Central memory CD8-positive, alpha-beta T cell (primary cell): ENCODE measurements around the gene GNAT1.
A peak's percentile ranks its signal among the peaks of the same experiment; 100 is the strongest.
"Not testable (repeated sequence)": the region's sequence is repeated elsewhere in the genome, so short reads cannot be mapped to it uniquely, and the experiment has no call there.

Experiments
- ATAC-seq: fragments of 150-1000 bp; cut with Tn5 transposase; replicated peaks from 2 replicates; pipeline ENCODE4 v1.10.0; 2022; ENCODE audit warnings: mild to moderate bottlenecking, moderate FRiP score, moderate number of reproducible peaks; ENCODE audit not compliant: poor library complexity, severe bottlenecking; ENCODE audit errors: extremely low read depth
- DNase-seq, 2 donors: peaks; one replicate each; pipeline ENCODE4 v3.0.0; 2021; ENCODE audit warnings: low spot score in 2 of 2
- H3K27ac Mint-ChIP-seq: one replicate; pipeline ENCODE4 v1.8.0; 2022; ENCODE audit warnings: low read depth, mild to moderate bottlenecking, moderate library complexity, mixed read lengths
- H3K27me3 Mint-ChIP-seq: one replicate; pipeline ENCODE4 v1.8.0; 2022; ENCODE audit warnings: mixed read lengths
- H3K36me3 Mint-ChIP-seq: one replicate; pipeline ENCODE4 v1.8.0; 2022; ENCODE audit warnings: mild to moderate bottlenecking, moderate library complexity, mixed read lengths; ENCODE audit not compliant: insufficient read depth
- H3K4me1 Mint-ChIP-seq: one replicate; pipeline ENCODE4 v1.8.0; 2022; ENCODE audit warnings: mixed read lengths
- H3K4me3 Mint-ChIP-seq: one replicate; pipeline ENCODE4 v1.8.0; 2022; ENCODE audit warnings: mild to moderate bottlenecking, moderate library complexity, mixed read lengths
- H3K9me3 Mint-ChIP-seq: one replicate; pipeline ENCODE4 v1.8.0; 2022; ENCODE audit warnings: mixed read lengths

The GNAT1 gene

DNA sequence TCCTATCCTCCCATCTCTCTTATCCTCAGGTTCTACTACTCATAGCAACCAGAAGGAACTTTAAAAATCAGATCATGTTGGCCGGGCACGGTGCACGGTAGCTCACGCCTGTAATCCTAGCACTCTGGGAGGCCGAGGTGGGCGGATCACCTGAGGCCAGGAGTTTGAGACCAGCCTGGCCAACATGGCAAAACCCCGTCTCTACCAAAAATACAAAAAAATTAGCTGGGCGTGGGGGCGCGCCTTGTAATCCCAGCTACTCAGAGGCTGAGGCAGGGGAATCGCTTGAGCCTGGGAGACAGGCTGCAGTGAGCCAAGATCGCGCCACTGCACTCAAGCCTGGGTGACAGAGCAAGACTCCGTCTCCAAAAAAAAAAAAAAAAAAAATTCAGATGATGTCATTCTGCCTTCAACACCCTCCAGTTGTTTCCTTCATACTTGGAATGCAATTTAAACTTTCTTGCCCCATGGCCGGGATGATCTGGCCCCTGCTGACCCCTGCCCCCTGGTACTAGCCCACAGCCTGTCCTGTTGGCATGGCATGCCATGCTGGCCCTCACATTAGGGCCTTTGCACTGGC is 36.9 kb downstream of the GNAT1 start:
- not testable (repeated sequence) for H3K36me3 Mint-ChIP-seq, H3K9me3 Mint-ChIP-seq, H3K27me3 Mint-ChIP-seq, ATAC-seq, DNase-seq
- peak overlapping the region; percentile 96 for H3K4me3 Mint-ChIP-seq
- H3K4me1 Mint-ChIP-seq, result peaks cover 47% of the 10 kb centered on the region
- H3K27ac Mint-ChIP-seq, result peak overlapping the region; percentile 67

GRCh38 chr3:50229490-50229889 is 38.1 kb downstream of the GNAT1 start:
- H3K27ac Mint-ChIP-seq, result no peak overlapping the region
- peaks cover 51% of the 10 kb centered on the region for H3K4me1 Mint-ChIP-seq
- H3K9me3 Mint-ChIP-seq, result no peaks in the 10 kb centered on the region
- H3K27me3 Mint-ChIP-seq, result no peaks in the 10 kb centered on the region
- H3K36me3 Mint-ChIP-seq, result peaks cover 5% of the 10 kb centered on the region
- H3K4me3 Mint-ChIP-seq, result peak overlapping the region; percentile 40
- DNase-seq (no peak), ATAC-seq (no peak)

- Mint-ChIP-seq H3K4me1 (peaks cover 51% of the 10 kb centered on the region), H3K27ac (no peak overlapping the region), H3K4me3 (no peak overlapping the region), H3K36me3 (peaks cover 5% of the 10 kb centered on the region), H3K27me3 (no peaks in the 10 kb centered on the region), H3K9me3 (no peaks in the 10 kb centered on the region)
- DNase-seq (no peak), ATAC-seq (no peak)
Observed at GRCh38 chr3:50230104-50230793, 38.8 kb downstream of the GNAT1 start.

GRCh38 chr3:50230794-50231125 is 39.4 kb downstream of the GNAT1 start:
- Mint-ChIP-seq H3K27ac (no peak overlapping the region), H3K27me3 (no peaks in the 10 kb centered on the region), H3K4me1 (peaks cover 56% of the 10 kb centered on the region), H3K4me3 (no peak overlapping the region), H3K9me3 (no peaks in the 10 kb centered on the region), H3K36me3 (peaks cover 7% of the 10 kb centered on the region)
- ATAC-seq (no peak), DNase-seq (no peak)

GRCh38 chr3:50231581-50231980 is 40.2 kb downstream of the GNAT1 start:
- no peaks in the 10 kb centered on the region for H3K9me3 Mint-ChIP-seq
- peaks cover 50% of the 10 kb centered on the region for H3K4me1 Mint-ChIP-seq
- DNase-seq (no peak), ATAC-seq (no peak)
- no peak overlapping the region for H3K4me3 Mint-ChIP-seq
- H3K27ac Mint-ChIP-seq, result no peak overlapping the region
- no peaks in the 10 kb centered on the region for H3K27me3 Mint-ChIP-seq
- H3K36me3 Mint-ChIP-seq, result peaks cover 12% of the 10 kb centered on the region

GRCh38 chr3:50232303-50232702 is 40.9 kb downstream of the GNAT1 start:
- ATAC-seq (no peak), DNase-seq (no peak)
- Mint-ChIP-seq H3K9me3 (no peaks in the 10 kb centered on the region), H3K36me3 (peaks cover 19% of the 10 kb centered on the region), H3K4me3 (no peak overlapping the region), H3K27me3 (no peaks in the 10 kb centered on the region), H3K4me1 (peaks cover 50% of the 10 kb centered on the region), H3K27ac (no peak overlapping the region)

GRCh38 chr3:50233176-50233575 is 41.8 kb downstream of the GNAT1 start:
- ATAC-seq (no peak), DNase-seq (no peak)
- peaks cover 47% of the 10 kb centered on the region for H3K4me1 Mint-ChIP-seq
- H3K27ac Mint-ChIP-seq, result no peak overlapping the region
- no peaks in the 10 kb centered on the region for H3K27me3 Mint-ChIP-seq
- no peak overlapping the region for H3K4me3 Mint-ChIP-seq
- no peaks in the 10 kb centered on the region for H3K9me3 Mint-ChIP-seq
- H3K36me3 Mint-ChIP-seq, result peaks cover 25% of the 10 kb centered on the region

DNA sequence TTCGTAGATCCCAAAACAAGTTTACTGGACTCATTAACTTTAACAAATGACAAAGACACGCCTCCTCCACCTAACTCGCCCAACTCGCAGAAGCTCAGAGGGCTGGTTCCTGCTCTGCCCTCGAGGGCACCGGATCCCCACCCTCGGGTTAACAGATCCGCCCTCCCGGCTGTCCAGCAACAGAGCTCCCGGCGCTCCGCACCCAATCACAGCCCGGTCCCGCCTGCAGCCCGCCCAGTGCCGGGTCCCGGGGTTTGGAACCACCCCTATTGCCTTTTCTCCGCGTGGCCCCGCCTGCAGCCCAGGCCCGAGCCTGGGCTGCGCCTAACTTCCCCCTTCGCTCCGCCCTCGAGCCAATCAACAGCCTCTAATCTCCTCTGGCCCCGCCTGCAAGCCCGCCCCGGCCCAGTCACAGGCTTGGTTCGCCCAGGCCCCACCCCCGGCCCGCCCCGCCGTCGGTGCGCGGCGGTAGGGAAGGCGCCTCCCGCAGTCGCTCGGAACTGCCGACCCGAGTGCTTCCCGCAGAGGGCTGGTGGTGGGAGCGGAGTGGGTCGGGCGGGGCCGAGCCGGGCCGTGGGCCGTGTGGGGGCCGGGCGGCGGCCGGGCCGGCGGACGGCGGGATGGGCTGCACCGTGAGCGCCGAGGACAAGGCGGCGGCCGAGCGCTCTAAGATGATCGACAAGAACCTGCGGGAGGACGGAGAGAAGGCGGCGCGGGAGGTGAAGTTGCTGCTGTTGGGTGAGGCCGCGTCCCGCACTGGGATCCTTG is 44.5 kb downstream of the GNAT1 start, which contains the start of gene GNAI2:
Gene GNAI2, plus strand, starts transcription at position 489 of the 768 bp plus-strand sequence. Its CDS starts 132 bp downstream, at position 621.
- DNase-seq (peak; percentile 95 to 99), ATAC-seq (peak; percentile 94)
- no peaks in the 10 kb centered on the region for H3K9me3 Mint-ChIP-seq
- peak within 1 kb of the TSS; percentile 99 for H3K4me3 Mint-ChIP-seq
- peaks cover 31% of the 10 kb centered on the region for H3K36me3 Mint-ChIP-seq
- peaks cover 51% of the 10 kb centered on the region for H3K4me1 Mint-ChIP-seq
- peak within 1 kb of the TSS; percentile 95 for H3K27ac Mint-ChIP-seq
- no peaks in the 10 kb centered on the region for H3K27me3 Mint-ChIP-seq

DNA sequence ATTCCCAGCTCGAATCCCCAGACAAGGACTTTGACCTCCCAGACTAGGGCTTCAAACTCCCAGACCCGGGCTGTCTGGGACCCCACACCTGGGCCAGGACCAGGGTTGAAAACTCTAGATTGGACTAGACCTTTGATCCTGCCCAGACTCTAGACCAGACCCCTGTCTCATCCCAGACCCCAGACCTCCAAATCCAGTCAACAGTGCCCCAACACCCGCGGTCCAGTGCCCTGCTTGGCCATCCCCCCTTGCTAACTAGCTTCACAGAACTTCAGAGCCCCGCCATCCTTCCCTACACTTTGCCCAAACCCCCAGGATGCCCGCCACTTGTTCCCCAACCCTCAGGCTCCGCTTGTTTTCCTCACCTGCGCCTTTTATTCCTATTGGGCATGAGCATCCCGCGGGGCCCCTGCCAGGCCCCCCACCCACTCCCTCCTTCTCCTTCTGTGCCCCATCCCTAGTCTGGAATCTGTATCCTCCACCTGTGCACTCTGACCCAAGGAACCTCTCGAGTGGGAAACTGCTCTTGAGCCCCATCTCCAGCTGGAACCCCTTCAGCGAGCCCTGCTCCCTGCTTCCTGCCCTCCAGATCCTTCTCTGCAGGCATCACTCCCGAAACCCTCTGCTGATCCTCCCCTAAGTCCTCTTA is 45.2 kb downstream of the GNAT1 start:
- ATAC-seq (no peak), DNase-seq (no peak)
- Mint-ChIP-seq H3K27me3 (no peaks in the 10 kb centered on the region), H3K4me1 (peaks cover 54% of the 10 kb centered on the region), H3K4me3 (peak overlapping the region; percentile 99), H3K9me3 (no peaks in the 10 kb centered on the region), H3K36me3 (peaks cover 32% of the 10 kb centered on the region), H3K27ac (peak overlapping the region; percentile 95)

GRCh38 chr3:50237133-50237651 is 45.8 kb downstream of the GNAT1 start:
- DNase-seq, result no peak
- no peak for ATAC-seq
- Mint-ChIP-seq H3K36me3 (peaks cover 31% of the 10 kb centered on the region), H3K9me3 (no peaks in the 10 kb centered on the region), H3K27ac (peak overlapping the region; percentile 95), H3K27me3 (no peaks in the 10 kb centered on the region), H3K4me1 (peaks cover 60% of the 10 kb centered on the region), H3K4me3 (peak overlapping the region; percentile 99)

GRCh38 chr3:50237754-50238548 is 46.5 kb downstream of the GNAT1 start:
- Mint-ChIP-seq H3K4me1 (peaks cover 68% of the 10 kb centered on the region), H3K27ac (peak overlapping the region; percentile 95), H3K27me3 (no peaks in the 10 kb centered on the region), H3K4me3 (peak overlapping the region; percentile 99), H3K36me3 (peaks cover 31% of the 10 kb centered on the region), H3K9me3 (no peaks in the 10 kb centered on the region)
- DNase-seq, result peak; percentile 69 to 74
- ATAC-seq, result peak; percentile 54
